GM12864 (cell line): ENCODE measurements around the gene CRABP2.

Source experiments
- DNase-seq: peaks from one replicate; pipeline ENCODE4 v3.0.0-alpha.2; 2011; ENCODE audit warnings: low read depth
- H3K4me3 ChIP-seq: 2 replicates; pipeline ENCODE4 v1.5.1; 2011; ENCODE audit warnings: mild to moderate bottlenecking, low read depth, low read length, control low read depth
- TF ChIP-seq, protein P1 (sequence below): IDR thresholded peaks from 2 replicates; pipeline ENCODE4 v1.5.1; 2011; ENCODE audit warnings: low read depth, mild to moderate bottlenecking, moderate library complexity, low read length, control low read depth, inconsistent platforms; ENCODE audit errors: missing control alignments

CRABP2 gene

GRCh38 chr1:156705321-156705917 lies at the start of gene CRABP2:
CRABP2 (minus strand) TSS chr1:156705583; CDS start chr1:156705446, 137 bp downstream.
- TF ChIP-seq, protein P1, sequence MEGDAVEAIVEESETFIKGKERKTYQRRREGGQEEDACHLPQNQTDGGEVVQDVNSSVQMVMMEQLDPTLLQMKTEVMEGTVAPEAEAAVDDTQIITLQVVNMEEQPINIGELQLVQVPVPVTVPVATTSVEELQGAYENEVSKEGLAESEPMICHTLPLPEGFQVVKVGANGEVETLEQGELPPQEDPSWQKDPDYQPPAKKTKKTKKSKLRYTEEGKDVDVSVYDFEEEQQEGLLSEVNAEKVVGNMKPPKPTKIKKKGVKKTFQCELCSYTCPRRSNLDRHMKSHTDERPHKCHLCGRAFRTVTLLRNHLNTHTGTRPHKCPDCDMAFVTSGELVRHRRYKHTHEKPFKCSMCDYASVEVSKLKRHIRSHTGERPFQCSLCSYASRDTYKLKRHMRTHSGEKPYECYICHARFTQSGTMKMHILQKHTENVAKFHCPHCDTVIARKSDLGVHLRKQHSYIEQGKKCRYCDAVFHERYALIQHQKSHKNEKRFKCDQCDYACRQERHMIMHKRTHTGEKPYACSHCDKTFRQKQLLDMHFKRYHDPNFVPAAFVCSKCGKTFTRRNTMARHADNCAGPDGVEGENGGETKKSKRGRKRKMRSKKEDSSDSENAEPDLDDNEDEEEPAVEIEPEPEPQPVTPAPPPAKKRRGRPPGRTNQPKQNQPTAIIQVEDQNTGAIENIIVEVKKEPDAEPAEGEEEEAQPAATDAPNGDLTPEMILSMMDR, result no peak
- no peak for DNase-seq
- no peak within 1 kb of the TSS for H3K4me3 ChIP-seq

GRCh38 chr1:156754219-156754618 lies 48.8 kb upstream of the CRABP2 start:
- no peak for DNase-seq
- H3K4me3 ChIP-seq, result no peak overlapping the region
- TF ChIP-seq, protein P1, result no peak

GRCh38 chr1:156752843-156753482 lies 47.6 kb upstream of the CRABP2 start:
- no peak for DNase-seq
- H3K4me3 ChIP-seq, result peak overlapping the region; percentile 98
- TF ChIP-seq, protein P1, result no peak

- peak overlapping the region; percentile 98 for H3K4me3 ChIP-seq
- peak; percentile 87 for DNase-seq
- TF ChIP-seq, protein P1, result no peak
These were observed 46.5 kb upstream of the CRABP2 start for GRCh38 chr1:156751757-156752481.

DNA sequence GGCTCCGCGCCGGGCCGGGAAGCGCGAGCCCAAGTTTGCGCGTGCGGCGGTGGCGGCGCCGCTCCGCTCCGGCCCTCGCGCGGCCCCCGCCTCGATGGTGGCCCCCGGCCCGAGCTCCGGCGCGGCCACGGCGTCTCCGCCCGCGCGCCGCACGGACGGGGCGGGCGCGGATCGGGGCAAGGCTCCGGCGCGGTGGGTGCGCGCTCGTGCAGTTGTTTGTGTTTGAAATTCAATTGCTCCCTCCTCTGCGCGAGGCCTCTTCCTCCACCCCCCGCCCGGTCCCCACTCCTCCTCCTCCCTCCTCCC lies 46.0 kb upstream of the CRABP2 start, which contains the start of gene HDGF:
TSS of gene HDGF (minus strand) at position 225 of the 306 bp plus-strand sequence. CDS start 246 bp downstream, outside the sequence.
- TF ChIP-seq, protein P1, result no peak
- no peak for DNase-seq
- H3K4me3 ChIP-seq, result peak within 1 kb of the TSS; percentile 98

GRCh38 chr1:156750711-156751450 lies 45.5 kb upstream of the CRABP2 start:
- TF ChIP-seq, protein P1, result no peak
- DNase-seq, result no peak
- peak overlapping the region; percentile 98 for H3K4me3 ChIP-seq
